ENCODE results near the gene ABCD2.
"Not testable (repeated sequence)": the region's sequence is repeated elsewhere in the genome, so short reads cannot be mapped to it uniquely, and the experiment has no call there.

ABCD2 gene

DNA sequence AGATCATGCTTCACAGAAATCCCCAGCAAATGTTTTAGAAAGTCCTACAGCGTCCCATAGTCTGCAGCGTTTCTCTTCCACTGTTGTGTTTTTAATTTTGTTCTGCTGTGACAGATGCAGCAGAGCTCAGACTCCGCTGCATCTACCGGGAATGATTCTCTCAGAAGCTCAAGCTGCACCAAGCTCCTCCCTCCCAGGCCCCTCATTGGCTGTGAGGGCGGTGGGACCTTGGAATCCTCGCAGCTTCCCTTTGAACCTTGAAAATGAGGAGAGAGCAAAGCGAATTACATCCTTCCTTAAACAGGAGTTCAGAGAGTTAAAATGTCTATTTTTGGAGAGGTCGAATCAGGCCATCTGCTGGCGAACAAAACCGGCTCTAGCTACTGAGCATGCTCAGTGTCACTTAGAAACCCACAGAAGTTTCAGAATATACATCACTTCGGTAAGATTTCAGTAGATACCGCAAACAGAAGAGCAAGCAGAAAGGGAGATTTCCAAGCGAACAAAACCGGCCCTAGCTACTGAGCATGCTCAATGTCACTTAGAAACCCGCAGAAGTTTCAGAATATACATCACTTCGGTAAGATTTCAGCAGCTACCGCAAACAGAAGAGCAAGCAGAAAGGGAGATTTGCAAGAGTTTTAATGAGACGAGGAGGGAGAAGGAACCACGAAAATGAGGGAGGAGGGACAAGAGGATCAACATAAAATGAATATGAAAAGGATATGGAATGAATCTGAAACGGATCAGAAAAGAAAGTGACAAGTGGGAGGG is at the start of gene ABCD2:
ABCD2 (minus strand) TSS at position 144 of the 774 bp plus-strand sequence. CDS start 188 bp downstream, outside the sequence.
- peak; percentile 78 for DNase-seq (ENCODE audit: low read depth)

DNA sequence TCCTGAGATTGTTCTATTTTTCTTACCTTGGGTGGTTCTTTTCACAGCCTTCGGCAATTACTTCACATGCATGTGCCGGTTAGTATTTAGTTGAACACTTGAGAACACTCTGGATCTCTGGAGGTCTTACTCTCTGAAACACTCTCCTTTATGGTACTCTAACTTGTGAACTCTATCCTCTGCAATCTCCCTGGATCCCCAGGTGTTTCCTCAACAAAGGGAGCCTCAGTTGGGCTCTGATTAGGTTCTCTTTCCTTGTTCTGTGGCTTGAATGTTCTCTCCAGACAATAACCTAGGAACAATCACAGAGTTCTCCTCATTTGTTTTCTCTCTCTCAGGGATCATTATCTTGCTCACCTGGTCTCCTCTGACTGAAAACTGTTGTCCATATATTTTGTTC is 40.5 kb upstream of the ABCD2 start:
- DNase-seq (ENCODE audit: low read depth) = no peak

DNA sequence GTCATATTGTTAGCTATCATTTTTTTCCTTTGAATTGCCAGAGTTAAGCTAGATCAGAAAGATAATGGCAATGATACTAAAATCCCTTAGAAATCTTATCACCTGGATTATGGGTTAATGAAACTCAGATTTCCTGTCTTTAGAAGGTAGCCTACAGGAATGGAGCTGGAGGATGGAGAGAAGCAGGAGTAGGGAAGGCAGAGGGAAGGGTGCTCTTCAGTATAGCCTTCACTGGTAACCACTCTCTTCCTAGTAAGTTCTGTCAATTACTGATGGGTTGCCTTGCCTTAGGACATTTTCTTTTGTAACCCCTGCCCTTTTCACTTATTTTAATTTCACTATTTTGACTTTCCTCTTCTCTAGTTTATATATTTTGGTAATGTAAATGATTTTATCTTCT is 27.8 kb upstream of the ABCD2 start:
- DNase-seq (ENCODE audit: low read depth) = no peak

DNA sequence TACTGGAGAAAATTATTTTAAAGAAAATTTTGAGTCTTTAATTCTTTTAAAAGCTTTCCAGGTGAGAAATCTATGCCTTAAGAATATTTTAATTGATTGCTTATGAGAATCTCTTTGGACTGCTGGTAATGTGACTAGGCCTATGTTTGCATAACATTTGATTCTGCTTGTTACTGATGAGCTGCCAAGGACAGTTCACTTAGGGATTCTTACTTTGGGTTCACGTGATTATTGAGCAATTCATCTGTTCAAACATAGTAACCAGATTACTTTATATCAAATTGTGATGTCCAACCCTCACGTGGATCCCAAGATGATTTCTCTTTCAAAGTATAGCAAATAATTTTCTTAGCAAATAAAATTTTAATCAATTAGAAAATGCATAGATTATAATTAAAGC is 27.4 kb upstream of the ABCD2 start:
- no peak for DNase-seq (ENCODE audit: low read depth)

DNA sequence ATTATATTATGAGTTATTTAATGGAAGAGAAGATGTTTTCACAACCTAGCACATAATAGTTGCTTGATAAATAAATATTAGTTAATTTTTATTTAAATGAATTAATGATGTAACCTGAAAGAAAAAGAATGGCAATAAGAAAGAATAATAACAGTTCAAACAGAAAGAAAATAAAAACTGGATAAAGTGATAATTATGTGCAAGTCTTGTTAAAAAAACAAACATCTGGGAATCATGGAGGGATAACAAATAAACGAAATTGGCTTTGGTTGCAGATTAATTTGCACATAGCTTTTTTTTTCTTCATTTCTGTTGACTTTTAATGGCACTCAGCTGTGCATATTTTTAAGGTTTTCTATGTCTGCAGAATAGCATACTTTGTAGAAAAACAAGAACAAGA is 23.4 kb upstream of the ABCD2 start:
- DNase-seq (ENCODE audit: low read depth) = no peak

DNA sequence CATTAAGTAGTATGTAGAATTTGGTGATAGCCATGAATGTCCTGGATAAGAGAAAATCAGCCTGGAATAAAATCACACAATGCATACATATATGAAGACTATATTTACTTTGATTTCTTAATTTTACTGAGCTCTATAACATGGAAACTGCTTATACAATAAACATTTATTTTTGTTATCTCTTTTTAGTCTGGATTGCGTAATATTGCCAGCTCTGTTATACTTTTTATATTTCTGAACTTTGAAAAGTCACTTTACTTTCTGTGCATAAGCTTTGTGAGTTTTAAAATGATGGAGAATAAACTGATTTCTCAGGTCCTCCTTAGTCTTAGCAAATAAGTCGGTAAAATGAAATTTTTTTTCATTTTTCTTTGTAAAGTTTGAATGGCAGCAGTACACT is 19.2 kb upstream of the ABCD2 start:
- DNase-seq (ENCODE audit: low read depth) = no peak

DNA sequence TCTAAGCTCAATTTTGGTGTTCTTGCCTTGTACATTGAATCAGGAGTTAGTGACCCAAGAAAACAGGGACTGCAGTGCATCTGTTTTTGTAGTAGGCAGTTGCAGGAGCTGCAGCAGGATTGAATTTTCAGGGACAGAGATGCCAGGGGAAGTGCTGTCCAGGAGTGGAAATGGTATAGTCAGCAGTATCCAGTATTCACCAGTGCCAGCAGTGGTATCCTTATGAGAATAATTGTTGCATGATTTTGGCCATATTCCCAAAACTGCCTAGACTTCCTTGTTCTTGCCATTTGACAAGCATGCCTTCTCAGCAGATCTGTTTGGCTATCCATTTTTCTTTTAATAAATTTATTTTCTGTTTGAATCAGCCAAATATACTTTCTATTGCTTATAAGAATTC is 18.6 kb upstream of the ABCD2 start:
- DNase-seq (ENCODE audit: low read depth) = no peak

DNA sequence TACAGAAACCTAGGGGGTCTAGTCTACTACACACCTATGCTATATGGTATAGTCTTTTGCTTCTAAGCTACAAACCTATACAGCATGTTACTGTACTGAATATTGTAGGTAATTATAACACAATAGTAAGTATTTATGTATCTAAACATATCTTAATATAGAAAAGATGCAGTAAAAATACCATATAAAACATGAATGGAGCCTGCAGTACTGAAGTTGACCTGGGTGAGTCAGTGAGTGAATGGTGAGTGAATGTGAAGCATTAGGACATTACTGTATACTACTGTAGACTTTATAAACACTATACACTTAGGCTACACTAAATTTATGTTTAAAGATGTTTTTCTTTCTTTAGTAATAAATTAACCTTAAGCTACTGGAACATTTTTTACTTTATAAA is 13.1 kb upstream of the ABCD2 start:
- DNase-seq (ENCODE audit: low read depth) = no peak

DNA sequence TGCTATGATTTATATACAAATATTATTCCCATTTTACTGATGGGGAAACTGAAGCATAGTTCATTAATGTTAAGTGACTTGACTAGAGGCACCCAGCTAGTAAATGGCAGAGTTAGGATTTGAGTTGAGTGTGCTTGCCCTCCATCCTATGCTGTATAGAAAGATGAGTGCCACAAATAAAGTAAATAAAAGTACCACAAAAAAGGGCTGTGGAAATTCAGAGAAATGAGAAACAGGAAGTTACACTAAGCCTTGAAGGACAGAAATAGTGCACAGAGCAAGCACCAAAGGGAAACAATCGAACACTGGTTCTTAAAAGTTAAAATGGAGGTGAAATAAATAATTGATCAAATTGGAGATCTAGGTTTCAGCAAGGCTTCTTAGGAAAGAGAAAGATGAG is 9.2 kb upstream of the ABCD2 start:
- no peak for DNase-seq (ENCODE audit: low read depth)

DNA sequence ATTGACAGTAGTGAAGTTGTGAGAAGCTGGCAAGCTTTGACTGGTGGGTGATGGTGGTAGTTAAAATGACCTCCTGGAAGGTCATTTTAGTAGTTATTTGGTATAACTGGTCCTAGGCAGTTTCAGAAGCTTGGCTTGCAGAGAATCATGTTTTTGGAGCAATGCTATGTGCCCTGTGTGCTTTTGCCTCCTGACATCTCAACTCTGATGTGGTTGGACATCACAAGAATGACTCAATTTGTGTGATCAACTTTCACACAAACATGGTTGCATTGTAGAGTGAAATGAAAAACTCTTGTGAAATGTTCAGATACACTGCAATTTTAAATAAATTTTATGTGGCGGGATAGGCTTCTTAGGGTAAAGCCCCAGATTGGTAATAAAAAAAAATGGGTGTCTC is 8.3 kb upstream of the ABCD2 start:
- no peak for DNase-seq (ENCODE audit: low read depth)

DNA sequence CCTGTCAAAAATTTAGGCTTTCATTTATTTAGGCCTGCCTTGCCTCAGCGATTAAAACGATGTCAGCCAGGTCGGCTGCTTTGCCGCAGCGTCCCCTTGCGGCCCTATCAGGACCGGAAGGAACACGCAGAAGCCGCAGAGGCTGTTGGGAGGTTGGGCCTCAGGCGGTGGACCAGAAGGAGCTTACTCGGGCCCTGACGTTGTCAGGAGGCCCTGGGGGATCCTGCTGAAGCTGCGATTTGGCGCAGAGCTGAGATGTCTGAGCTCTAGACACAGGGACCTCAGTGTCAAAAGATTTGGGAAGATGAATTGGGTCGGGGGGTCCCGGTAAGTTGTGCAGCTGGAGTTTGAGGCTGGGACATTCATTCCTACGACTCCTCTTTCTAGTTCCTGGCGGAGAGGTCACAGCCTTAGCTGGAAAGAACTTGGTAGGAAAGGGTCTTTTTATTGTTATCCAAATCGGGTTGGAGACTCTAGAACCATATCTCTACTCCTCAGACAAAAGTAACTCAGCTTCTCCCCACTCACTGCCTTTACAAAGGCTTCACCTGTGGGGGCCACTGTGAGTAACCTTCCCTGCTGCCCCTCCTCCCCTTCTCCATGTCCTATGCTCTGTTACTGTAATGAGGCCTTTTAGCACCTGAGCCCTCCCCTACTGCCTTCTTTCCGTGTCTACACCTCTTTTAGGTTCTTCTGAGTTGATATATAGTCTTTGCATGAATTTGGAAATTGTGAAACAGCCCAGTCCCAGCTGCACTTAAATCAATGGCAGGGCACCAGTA is 6.6 kb upstream of the ABCD2 start:
- DNase-seq (ENCODE audit: low read depth) = no peak

DNA sequence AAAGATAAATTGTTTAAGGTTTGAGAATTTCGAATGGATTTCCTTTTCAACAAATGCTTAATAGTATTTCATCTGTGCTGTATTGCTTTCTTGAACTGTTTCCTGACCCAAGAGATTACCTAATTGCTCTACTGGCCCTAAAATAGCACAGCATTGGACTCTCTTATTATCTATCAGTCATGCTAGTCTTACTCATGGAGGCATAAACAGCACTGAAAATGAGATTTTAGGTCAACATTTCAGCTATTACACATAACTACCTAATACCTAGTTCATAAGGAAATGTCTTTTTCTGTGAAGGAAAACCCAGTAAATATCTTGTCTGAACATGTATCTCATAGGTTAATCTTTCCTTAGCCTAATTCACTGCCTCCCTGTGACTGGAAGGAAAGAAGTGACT is 4.3 kb upstream of the ABCD2 start:
- DNase-seq (ENCODE audit: low read depth) = no peak

DNA sequence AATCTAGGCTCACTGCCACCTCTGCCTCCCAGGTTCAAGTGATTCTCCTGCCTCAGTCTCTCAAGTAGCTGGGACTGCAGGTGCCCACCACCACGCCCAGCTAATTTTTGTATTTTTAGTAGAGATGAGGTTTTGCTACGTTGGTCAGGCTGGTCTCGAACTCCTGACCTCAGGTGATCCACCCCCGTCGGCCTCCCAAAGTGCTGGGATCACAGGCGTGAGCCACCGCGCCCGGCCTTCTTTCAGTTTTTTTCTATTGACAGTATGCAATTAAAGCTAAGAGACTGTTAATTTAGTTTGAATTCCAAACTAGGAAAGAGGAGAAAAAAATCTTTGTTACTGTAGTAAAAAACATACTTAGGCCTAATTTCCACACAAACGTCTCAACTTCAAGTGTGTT is 3.6 kb upstream of the ABCD2 start:
- not testable (repeated sequence) for DNase-seq (ENCODE audit: low read depth)

DNA sequence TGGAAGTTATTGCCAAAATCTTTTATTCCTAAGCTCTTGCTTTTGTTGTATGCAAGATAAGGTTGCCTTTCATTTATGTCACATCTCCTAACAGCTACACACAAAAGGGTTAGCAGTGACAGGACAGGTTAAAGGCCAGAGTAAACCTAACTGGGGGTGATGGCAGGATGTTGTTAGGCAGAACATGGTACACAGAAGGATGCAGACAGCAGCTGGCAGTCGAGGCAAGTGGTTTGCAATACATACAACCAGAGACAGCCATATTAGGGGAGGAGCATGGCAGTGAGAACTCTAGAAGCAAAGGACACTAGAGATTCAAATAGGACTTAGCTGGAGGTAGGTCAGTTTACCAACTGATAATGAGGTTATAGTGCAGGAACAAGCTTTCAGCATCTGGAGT is 2.7 kb upstream of the ABCD2 start:
- no peak for DNase-seq (ENCODE audit: low read depth)

DNA sequence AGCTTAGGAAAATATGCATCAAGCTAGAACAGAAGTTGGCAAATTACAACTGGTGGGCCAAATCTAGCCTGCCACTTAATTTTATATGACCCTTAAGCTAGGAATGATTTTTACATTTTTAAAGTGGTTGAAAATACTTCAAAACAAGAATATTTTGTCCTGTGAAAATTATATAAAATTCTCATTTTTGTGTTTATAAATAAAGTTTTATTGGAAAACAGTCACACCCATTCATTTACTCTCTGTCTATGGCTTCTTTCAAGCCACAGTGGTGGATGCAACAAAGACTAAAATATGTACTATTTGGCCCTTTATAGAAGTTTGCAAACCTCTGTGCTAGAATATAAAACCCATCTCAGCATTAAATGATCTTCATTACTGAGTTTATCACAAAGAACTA is 2.1 kb upstream of the ABCD2 start:
- DNase-seq (ENCODE audit: low read depth) = no peak

DNA sequence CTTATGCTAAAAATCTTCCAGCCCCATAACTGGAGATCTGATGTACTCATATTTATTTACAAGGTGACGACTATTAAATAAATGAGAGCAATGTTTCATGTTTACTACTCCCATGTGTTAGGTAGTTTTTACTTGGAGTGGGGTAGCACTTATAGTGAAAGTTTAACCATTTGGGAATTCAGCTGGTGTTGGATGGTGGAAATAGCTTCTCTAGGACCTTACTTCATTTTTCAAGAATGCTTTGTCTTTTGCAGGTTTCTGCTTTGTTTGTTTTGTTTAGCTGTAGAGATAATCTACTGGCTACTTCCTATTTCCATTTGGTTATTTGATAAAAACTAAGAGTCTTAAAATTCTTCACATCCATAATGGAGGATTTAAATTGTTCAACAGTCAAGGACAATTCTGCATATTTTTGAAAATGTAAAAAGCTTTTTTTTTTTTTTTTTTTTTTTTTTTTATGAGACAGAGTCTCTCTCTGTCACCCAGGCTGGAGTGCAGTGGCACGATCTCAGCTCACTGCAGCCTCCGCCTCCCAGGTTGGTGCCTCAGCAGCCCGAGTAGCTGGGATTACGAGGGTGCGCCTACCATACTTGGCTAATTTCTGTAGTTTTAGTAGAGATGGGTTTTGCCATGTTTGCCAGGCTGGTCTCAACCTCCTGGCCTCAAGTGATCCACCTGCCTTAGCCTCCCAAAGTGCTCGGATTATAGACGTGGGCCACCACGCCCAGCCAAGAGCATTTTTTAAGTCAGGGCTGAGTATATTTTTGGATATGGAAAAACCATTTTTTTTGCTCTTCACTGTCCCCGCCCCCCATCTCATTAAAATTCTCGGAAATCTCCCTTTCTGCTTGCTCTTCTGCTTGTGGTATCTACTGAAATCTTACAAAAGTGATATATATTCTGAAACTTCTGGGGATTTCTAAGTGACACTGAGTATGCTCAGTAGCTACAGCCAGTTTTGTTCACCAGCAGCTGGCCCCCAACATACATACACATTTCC is 1.4 kb upstream of the ABCD2 start:
- no peak for DNase-seq (ENCODE audit: low read depth)

DNA sequence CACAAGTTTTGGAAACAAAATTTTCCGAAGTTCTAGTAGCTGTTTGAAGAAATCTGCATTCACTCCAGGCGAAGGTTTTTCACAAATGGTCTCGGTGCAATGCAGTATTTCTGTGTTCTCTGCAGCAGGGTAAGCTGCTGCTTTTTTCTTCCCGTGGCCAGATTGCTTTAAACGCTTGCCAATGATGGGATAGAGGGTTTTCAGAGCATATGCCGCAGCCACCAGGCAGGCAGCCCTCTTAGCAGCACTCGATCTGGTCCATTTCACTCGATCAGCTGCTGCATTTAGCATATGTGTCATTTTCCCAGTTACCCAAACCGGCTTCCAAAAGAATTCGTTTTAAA is 315 bp downstream of the ABCD2 start:
- DNase-seq (ENCODE audit: low read depth) = no peak

DNA sequence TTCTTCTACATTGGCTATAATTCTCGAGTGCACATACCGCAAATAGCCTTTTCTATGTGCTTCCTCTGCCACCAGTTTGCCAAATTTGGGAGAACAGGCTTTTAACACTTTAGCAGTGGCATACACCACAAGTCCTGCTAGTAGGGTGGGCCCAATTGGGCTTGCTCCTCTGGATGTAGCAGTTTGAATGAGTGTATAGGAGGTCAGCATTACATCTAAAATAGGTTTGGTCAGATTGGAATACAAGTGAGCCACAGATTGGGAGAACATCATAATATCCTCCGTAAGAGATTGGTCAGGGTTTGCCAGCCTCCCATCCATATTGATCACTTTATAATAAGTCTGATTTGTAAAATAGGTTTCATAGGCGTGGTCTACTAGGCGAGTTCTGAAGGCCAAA is 902 bp downstream of the ABCD2 start:
- DNase-seq (ENCODE audit: low read depth) = no peak

DNA sequence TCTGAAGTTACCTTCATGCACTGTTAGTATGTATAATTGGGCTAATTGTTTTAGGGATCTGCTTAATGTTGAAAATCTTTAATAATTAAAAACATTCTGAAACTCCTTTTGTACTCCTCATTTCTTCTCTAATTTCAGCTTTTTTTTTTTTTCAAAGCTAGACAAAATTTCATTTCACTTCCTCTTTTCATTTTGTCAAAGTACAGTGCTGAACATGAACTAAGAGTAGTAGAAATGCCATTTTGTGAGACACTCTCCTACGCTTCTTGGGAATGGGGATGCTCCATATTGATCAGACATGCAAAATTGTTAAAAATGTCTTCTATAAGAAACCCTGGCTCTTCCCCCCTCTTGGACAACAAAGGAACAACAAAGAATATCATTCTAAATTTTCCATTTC is 1.7 kb downstream of the ABCD2 start:
- DNase-seq (ENCODE audit: low read depth) = no peak

DNA sequence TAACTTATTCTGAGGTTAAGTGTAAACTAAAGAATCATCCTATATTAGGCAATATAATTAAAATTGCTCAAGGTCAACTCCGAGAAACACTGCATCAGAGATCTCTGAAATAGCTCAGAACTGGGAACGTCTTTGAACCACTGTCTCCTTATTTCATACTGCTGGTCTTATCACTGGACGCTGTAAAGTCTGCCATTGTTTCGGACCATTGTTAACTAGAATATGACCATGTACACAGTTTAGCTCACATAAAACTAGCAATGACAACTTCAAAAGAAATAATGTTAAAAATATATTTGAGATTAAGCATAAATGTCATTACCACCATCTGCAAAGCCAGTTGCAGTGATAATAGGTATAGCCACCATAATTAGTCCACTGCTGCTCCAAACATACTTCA is 2.9 kb downstream of the ABCD2 start:
- no peak for DNase-seq (ENCODE audit: low read depth)

DNA sequence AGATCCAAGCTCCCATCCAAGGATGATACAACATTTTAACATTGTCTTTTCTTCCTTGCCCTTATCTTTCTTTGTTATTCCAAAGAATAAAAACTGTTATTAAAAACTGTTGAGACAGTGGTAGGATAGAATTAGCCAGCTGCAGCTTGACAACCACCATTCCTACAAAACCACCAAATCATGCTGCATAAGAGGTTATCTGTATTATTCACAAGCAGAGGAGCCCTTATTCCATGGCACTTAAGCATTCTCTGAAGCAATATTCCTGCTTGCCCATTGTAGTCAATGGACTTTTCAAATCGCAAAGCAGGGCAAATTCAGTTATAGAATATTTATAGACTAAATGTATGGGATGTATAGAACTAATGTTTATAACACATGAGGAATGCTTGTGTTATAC is 3.4 kb downstream of the ABCD2 start:
- no peak for DNase-seq (ENCODE audit: low read depth)

DNA sequence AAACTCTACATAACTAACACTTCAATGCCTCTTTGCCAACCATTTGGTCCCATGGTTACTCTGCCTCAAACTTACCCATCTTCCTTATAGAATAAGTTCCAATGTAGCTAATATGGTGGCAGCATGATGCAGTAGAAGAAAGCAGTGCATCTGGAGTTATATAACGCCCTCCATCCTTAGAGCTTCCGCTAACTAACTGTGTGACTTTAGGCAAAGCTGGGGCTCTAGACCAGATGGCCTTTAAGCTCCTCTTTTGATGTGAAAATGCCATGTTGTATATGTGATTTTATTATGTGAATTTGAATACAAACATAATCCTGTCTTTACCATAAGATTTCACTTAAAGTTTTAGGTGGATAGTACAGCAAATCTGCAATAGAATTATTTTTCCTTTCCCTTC is 6.1 kb downstream of the ABCD2 start:
- no peak for DNase-seq (ENCODE audit: low read depth)

DNA sequence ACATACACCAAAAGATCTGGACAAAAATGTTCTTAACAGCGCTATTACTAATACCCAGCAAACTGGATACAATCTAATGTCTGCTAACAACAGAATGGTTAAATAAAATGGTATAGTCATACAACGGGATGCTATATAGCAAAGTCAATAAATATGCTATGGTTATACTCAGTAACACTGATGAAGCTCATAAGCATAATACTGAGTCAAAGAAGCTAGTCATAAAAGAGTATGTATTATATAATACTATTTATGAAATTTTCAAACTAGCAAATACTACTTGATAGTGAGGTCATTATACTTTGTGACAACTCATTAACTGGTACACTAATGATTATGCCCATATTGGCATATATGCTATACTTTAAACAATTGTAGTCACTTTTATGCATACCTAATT is 7.4 kb downstream of the ABCD2 start:
- DNase-seq (ENCODE audit: low read depth) = no peak

All from EH (cell line).